MM.1S (cell line): ENCODE measurements around the gene DNAJB6.
"Not testable (repeated sequence)": the region's sequence is repeated elsewhere in the genome, so short reads cannot be mapped to it uniquely, and the experiment has no call there.

Experiments used
- CTCF ChIP-seq: fragments of 300-600 bp; sonication (generic); IDR thresholded peaks from 2 replicates; pipeline ENCODE4 v1.5.1; 2016; ENCODE audit warnings: antibody characterized with exemption, low read length, mixed read lengths
- EZH2 ChIP-seq: fragments of 300-600 bp; sonication (generic); optimal IDR thresholded peaks from 2 replicates; pipeline ENCODE3; 2017; ENCODE audit warnings: low read depth, mild to moderate bottlenecking, antibody characterized with exemption, low read length, mixed read lengths
- EZH2phosphoT487 ChIP-seq: fragments of 300-600 bp; sonication (generic); IDR thresholded peaks from 2 replicates; pipeline ENCODE4 v1.6.1; 2018; ENCODE audit warnings: antibody characterized with exemption, low read length

GRCh38 chr7:157454003-157454402 is 117.2 kb downstream of the DNAJB6 start:
- TF ChIP-seq CTCF, EZH2, EZH2phosphoT487: not testable (repeated sequence)
